GM12865 (cell line): ENCODE results near the gene GPAT3.

ENCODE experiments used
- DNase-seq: peaks from one replicate; pipeline ENCODE4 v3.0.0; 2010; ENCODE audit warnings: low read depth
- H3K4me3 ChIP-seq: 2 replicates; pipeline ENCODE4 v1.5.1; 2011; ENCODE audit warnings: mild to moderate bottlenecking, low read depth, low read length, control low read depth
- CTCF ChIP-seq: IDR thresholded peaks from 2 replicates; pipeline ENCODE4 v1.5.1; 2011; ENCODE audit warnings: low read length, control low read depth, low read depth, inconsistent platforms; ENCODE audit not compliant: insufficient read depth; ENCODE audit errors: missing control alignments

Gene GPAT3

GRCh38 chr4:83599183-83599582 lies 63.3 kb downstream of the GPAT3 start:
- peak; percentile 31 for DNase-seq
- TF ChIP-seq CTCF, result no peak
- H3K4me3 ChIP-seq, result no peak overlapping the region

- TF ChIP-seq CTCF, result no peak
- H3K4me3 ChIP-seq, result no peak overlapping the region
- DNase-seq, result no peak
Observed at GRCh38 chr4:83603129-83603528, 67.2 kb downstream of the GPAT3 start.

- H3K4me3 ChIP-seq, result no peak overlapping the region
- no peak for TF ChIP-seq CTCF
- DNase-seq, result no peak
Observed at GRCh38 chr4:83604321-83604720, 68.4 kb downstream of the GPAT3 start.

GRCh38 chr4:83605210-83605609 lies 69.3 kb downstream of the GPAT3 start:
- H3K4me3 ChIP-seq, result no peak overlapping the region
- no peak for DNase-seq
- TF ChIP-seq CTCF, result no peak

- DNase-seq, result peak; percentile 24
- TF ChIP-seq CTCF, result no peak
- H3K4me3 ChIP-seq, result no peak overlapping the region
Observed at GRCh38 chr4:83605744-83606172, 69.8 kb downstream of the GPAT3 start.

- TF ChIP-seq CTCF, result no peak
- no peak for DNase-seq
- no peak overlapping the region for H3K4me3 ChIP-seq
Observed at GRCh38 chr4:83606460-83606859, 70.6 kb downstream of the GPAT3 start.

- TF ChIP-seq CTCF, result no peak
- DNase-seq, result peak; percentile 11
- no peak overlapping the region for H3K4me3 ChIP-seq
Observed at GRCh38 chr4:83606898-83607297, 71.0 kb downstream of the GPAT3 start.
